ENCODE data around the gene ADK.

GRCh38 chr10:74289951-74290350, 138.9 kb downstream of the ADK start:
- no peak for TF ChIP-seq POLR2AphosphoS5 (IDR thresholded peaks at IDR 0.05; ENCODE audit: low read depth, low read length)
- TF ChIP-seq TAF1 (IDR thresholded peaks at IDR 0.05; ENCODE audit: borderline replicate concordance, insufficient read depth, low read length) = no peak
- TF ChIP-seq REST (IDR thresholded peaks at IDR 0.05; ENCODE audit: insufficient read depth in 1 of 2, low read depth in 2 of 2, low read length in 2 of 2) = no peak
- no peak for TF ChIP-seq SIN3A (IDR thresholded peaks at IDR 0.05; ENCODE audit: borderline replicate concordance, insufficient read depth, low read length)
